ENCODE results near the gene C12orf76. TPM values are rescaled to one million over a fixed set of nuclear protein-coding genes. Genes with fewer than 3 reads are reported as not detected.

C12orf76 gene
- total and polyA plus RNA-seq, 2 donors (not counting 1 experiment from before 2014, with no cell fraction given), result 21.5 to 28.5 TPM

GRCh38 chr12:110023059-110023980 is 25.0 kb downstream of the C12orf76 start:
- no peak overlapping the region for H3K27ac ChIP-seq (ENCODE audit: low read length in 2 of 2)
- POLR2A ChIA-PET, result no interaction called here
- ATAC-seq (ENCODE audit: low read depth), result no peak
- no peak overlapping the region for H3K4me3 ChIP-seq (ENCODE audit: control extremely low read depth in 1 of 5, extremely low read depth in 1 of 5, insufficient read depth in 1 of 5, low read depth in 2 of 5, low read length in 4 of 5)
- peaks cover 0 to 6% of the 10 kb centered on the region in 2 donors for H3K4me1 ChIP-seq (ENCODE audit: control insufficient read depth in 2 of 2, insufficient read depth in 2 of 2, low read length in 2 of 2)
- intact Hi-C loops (cut with micrococcal nuclease), result no loop called here
- H3K27ac Mint-ChIP-seq, result peak overlapping the region; percentile 20
- CTCF ChIA-PET, result interaction anchor here (1.2 to 1.6 kb wide), 4 partner anchors 7 to 19 kb away, joined by 3 to 6 read pairs (median 4); no protein-coding TSS in a partner anchor
- no peaks in the 10 kb centered on the region for H3K9me3 ChIP-seq (ENCODE audit: control extremely low read depth in 1 of 3, control insufficient read depth in 2 of 3, insufficient read depth in 1 of 3, low read length in 2 of 3)
- peaks cover 14% of the 10 kb centered on the region for H4K20me1 ChIP-seq (ENCODE audit: control insufficient read depth, insufficient read depth, low read length, poor library complexity, severe bottlenecking)
- H2AFZ ChIP-seq (ENCODE audit: insufficient read depth, low read depth, low read length, poor library complexity, severe bottlenecking), result no peak overlapping the region
- H3K9me3 Mint-ChIP-seq (ENCODE audit: insufficient read depth), result no peaks in the 10 kb centered on the region
- no peaks in the 10 kb centered on the region for H3K27me3 ChIP-seq (replicated peaks in 1 of 4; ENCODE audit: control extremely low read depth in 1 of 4, control insufficient read depth in 3 of 4, insufficient read depth in 4 of 4, low read length in 3 of 4)
- 100% methylated on average over 3 of the region's 5 CpGs for WGBS (ENCODE audit: insufficient coverage)
- no peak overlapping the region for H3K4me3 Mint-ChIP-seq
- peaks cover 66% of the 10 kb centered on the region for H3K79me2 ChIP-seq (ENCODE audit: control insufficient read depth, insufficient read depth, low read length)
- no peak for DNase-seq
- H3K36me3 ChIP-seq (replicated peaks in 1 of 2; ENCODE audit: control extremely low read depth in 1 of 2, control insufficient read depth in 1 of 2, extremely low read depth in 1 of 2, insufficient read depth in 2 of 2, low read length in 1 of 2), result peaks cover 37 to 87% of the 10 kb centered on the region in 2 experiments
- H3K4me2 ChIP-seq (replicated peaks; ENCODE audit: low read depth, low read length, poor library complexity, severe bottlenecking), result no peak overlapping the region
- H3K4me1 Mint-ChIP-seq, result peaks cover 12% of the 10 kb centered on the region
- no peaks in the 10 kb centered on the region for H3K27me3 Mint-ChIP-seq
- no peak overlapping the region for H3K9ac ChIP-seq (ENCODE audit: low read length)
- TF ChIP-seq CTCF (IDR thresholded peaks at IDR 0.05) (no peak), EZH2 (IDR thresholded peaks at IDR 0.05; ENCODE audit: borderline replicate concordance, insufficient read depth, low read depth, low read length, poor library complexity, severe bottlenecking) (no peak)

- Histone ChIP-seq H4K20me1 (ENCODE audit: control insufficient read depth, insufficient read depth, low read length, poor library complexity, severe bottlenecking) (peaks cover 14% of the 10 kb centered on the region), H3K36me3 (replicated peaks in 1 of 2; ENCODE audit: control extremely low read depth in 1 of 2, control insufficient read depth in 1 of 2, extremely low read depth in 1 of 2, insufficient read depth in 2 of 2, low read length in 1 of 2) (peaks cover 31 to 87% of the 10 kb centered on the region in 2 experiments), H3K9me3 (ENCODE audit: control extremely low read depth in 1 of 3, control insufficient read depth in 2 of 3, insufficient read depth in 1 of 3, low read length in 2 of 3) (no peaks in the 10 kb centered on the region), H3K4me1 (ENCODE audit: control insufficient read depth in 2 of 2, insufficient read depth in 2 of 2, low read length in 2 of 2) (peaks cover under 1 to 6% of the 10 kb centered on the region in 2 donors), H3K4me3 (ENCODE audit: control extremely low read depth in 1 of 5, extremely low read depth in 1 of 5, insufficient read depth in 1 of 5, low read depth in 2 of 5, low read length in 4 of 5) (no peak overlapping the region), H3K27me3 (replicated peaks in 1 of 4; ENCODE audit: control extremely low read depth in 1 of 4, control insufficient read depth in 3 of 4, insufficient read depth in 4 of 4, low read length in 3 of 4) (no peaks in the 10 kb centered on the region), H3K9ac (ENCODE audit: low read length) (no peak overlapping the region), H2AFZ (ENCODE audit: insufficient read depth, low read depth, low read length, poor library complexity, severe bottlenecking) (no peak overlapping the region), H3K27ac (ENCODE audit: low read length in 2 of 2) (no peak overlapping the region), H3K79me2 (ENCODE audit: control insufficient read depth, insufficient read depth, low read length) (peaks cover 89% of the 10 kb centered on the region), H3K4me2 (replicated peaks; ENCODE audit: low read depth, low read length, poor library complexity, severe bottlenecking) (no peak overlapping the region)
- ATAC-seq (ENCODE audit: low read depth) (no peak), DNase-seq (no peak)
- Mint-ChIP-seq H3K27ac (no peak overlapping the region), H3K4me3 (no peak overlapping the region), H3K9me3 (ENCODE audit: insufficient read depth) (no peaks in the 10 kb centered on the region), H3K4me1 (peaks cover 11% of the 10 kb centered on the region), H3K27me3 (no peaks in the 10 kb centered on the region)
- TF ChIP-seq EZH2 (IDR thresholded peaks at IDR 0.05; ENCODE audit: borderline replicate concordance, insufficient read depth, low read depth, low read length, poor library complexity, severe bottlenecking) (no peak), CTCF (IDR thresholded peaks at IDR 0.05) (no peak)
- ChIA-PET POLR2A (interaction anchor here (0.7 kb wide), 1 partner anchor 29 kb away, joined by 6 read pairs; no protein-coding TSS in a partner anchor), CTCF (interaction anchor here (1.2 kb wide), 1 partner anchor 16 kb away, joined by 3 read pairs; no protein-coding TSS in a partner anchor)
- intact Hi-C loops (cut with micrococcal nuclease), result no loop called here
- 100% methylated on average over 3 of the region's 4 CpGs for WGBS (ENCODE audit: insufficient coverage)
Measured at GRCh38 chr12:110020956-110021355, 27.4 kb downstream of the C12orf76 start.

Measured in B cell (primary cell).